HEK293T (cell line): Measurements from ENCODE around the gene ELL.
A peak's percentile ranks its signal among the peaks of the same experiment; 100 is the strongest.

Experiments
- CTCF ChIA-PET: fragments of 350-600 bp; formaldehyde crosslinking; extraction: SDS; loops from one replicate; lab custom pipeline; 2021; ENCODE audit warnings: antibody characterized with exemption, inconsistent platforms; lab: Yijun Ruan, JAX
- POLR2A ChIA-PET: fragments of 350-600 bp; formaldehyde crosslinking; extraction: SDS; loops from one replicate; lab custom pipeline; 2020; ENCODE audit warnings: antibody characterized with exemption, inconsistent platforms; lab: Yijun Ruan, JAX
- DNase-seq: peaks from one replicate; pipeline ENCODE4 v3.0.0; 2012; ENCODE audit warnings: mixed read lengths; ENCODE audit errors: extremely low spot score
- ARNT ChIP-seq: fragments of 450-650 bp; IDR thresholded peaks from 2 replicates; pipeline ENCODE4 v1.6.1; 2017; ENCODE audit warnings: mild to moderate bottlenecking
- BHLHE40 ChIP-seq: fragments of 450-650 bp; IDR thresholded peaks from 2 replicates; pipeline ENCODE4 v1.6.1; 2016; ENCODE audit warnings: mild to moderate bottlenecking, moderate library complexity, borderline replicate concordance
- CTBP1 ChIP-seq: fragments of 450-650 bp; IDR thresholded peaks from 2 replicates; pipeline ENCODE4 v1.6.1; 2016; ENCODE audit warnings: borderline replicate concordance
- ELF4 ChIP-seq: fragments of 450-650 bp; IDR thresholded peaks from 2 replicates; pipeline ENCODE4 v1.6.1; 2017; ENCODE audit warnings: antibody characterized with exemption
- FOXA1 ChIP-seq: fragments of 450-650 bp; IDR thresholded peaks from 2 replicates; pipeline ENCODE4 v1.6.1; 2016; ENCODE audit warnings: mild to moderate bottlenecking
- FOXK2 ChIP-seq: fragments of 450-650 bp; IDR thresholded peaks from 2 replicates; pipeline ENCODE4 v1.6.1; 2016; ENCODE audit warnings: mild to moderate bottlenecking
- FOXM1 ChIP-seq: fragments of 450-650 bp; IDR thresholded peaks from 2 replicates; pipeline ENCODE4 v1.6.1; 2017; ENCODE audit warnings: mild to moderate bottlenecking, borderline replicate concordance
- HDGF ChIP-seq: fragments of 450-650 bp; IDR thresholded peaks from 2 replicates; pipeline ENCODE4 v1.6.1; 2017; ENCODE audit warnings: antibody characterized with exemption, borderline replicate concordance
- L3MBTL2 ChIP-seq: fragments of 450-650 bp; conservative IDR thresholded peaks from 2 replicates; pipeline ENCODE4 v1.6.1; 2016; ENCODE audit warnings: mild to moderate bottlenecking
- LEF1 ChIP-seq: fragments of 450-650 bp; IDR thresholded peaks from 2 replicates; pipeline ENCODE4 v1.6.1; 2017; ENCODE audit warnings: mild to moderate bottlenecking, borderline replicate concordance
- NFRKB ChIP-seq: fragments of 450-650 bp; IDR thresholded peaks from 2 replicates; pipeline ENCODE4 v1.6.1; 2016; ENCODE audit warnings: mild to moderate bottlenecking, moderate library complexity
- SP1 ChIP-seq: fragments of 450-650 bp; IDR thresholded peaks from 2 replicates; pipeline ENCODE4 v1.6.1; 2017
- SUZ12 ChIP-seq: fragments of 450-650 bp; IDR thresholded peaks from 2 replicates; pipeline ENCODE4 v1.6.1; 2016; ENCODE audit warnings: mild to moderate bottlenecking
- TARDBP ChIP-seq: fragments of 450-650 bp; IDR thresholded peaks from 2 replicates; pipeline ENCODE4 v1.6.1; 2016
- ZNF384 ChIP-seq: fragments of 450-650 bp; IDR thresholded peaks from 2 replicates; pipeline ENCODE4 v1.6.1; 2016
- TF ChIP-seq, protein P1 (sequence below): fragments of 450-650 bp; IDR thresholded peaks from 2 replicates; pipeline ENCODE4 v1.6.1; 2016

The ELL gene

DNA sequence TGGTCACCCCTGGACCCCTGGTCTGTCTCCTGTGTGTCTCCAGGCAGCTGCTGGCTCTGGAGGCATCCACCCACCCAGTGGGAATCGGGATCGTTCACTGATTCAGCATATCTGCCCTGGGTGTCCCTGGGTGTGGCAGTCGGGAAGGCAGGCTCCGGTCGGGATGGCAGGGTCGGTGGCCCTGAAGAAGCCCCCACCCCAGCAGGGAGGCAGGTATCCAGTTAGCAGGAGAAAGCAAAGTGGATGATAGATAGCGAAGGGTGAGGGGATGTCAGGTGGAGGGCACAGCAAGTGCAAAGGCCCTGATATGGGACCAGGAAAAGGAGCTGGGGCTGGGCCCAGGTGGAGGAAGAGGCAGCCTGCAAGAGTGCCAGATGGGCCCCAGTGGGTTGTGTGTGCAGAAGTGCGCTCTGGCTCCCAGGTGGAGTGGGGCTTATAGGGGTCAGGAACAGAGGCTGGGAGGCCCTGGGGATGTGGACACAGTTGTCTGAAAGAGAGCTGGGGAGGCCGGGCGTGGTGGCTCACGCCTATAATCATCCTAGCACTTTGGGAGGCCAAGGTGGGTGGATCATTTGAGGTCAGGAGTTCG is 100.4 kb downstream of the ELL start:
- ChIA-PET CTCF (interaction anchor here (0.7 kb wide), 1 partner anchor 165 kb away, joined by 3 read pairs; no protein-coding TSS in a partner anchor), POLR2A (interaction anchor here (1.2 to 1.9 kb wide), 3 partner anchors 13 to 140 kb away, joined by 3 to 5 read pairs (median 4); partner anchors contain the start of gene JUND)
- no peak for DNase-seq
- no peak for TF ChIP-seq FOXM1
- TF ChIP-seq SP1, result no peak

DNA sequence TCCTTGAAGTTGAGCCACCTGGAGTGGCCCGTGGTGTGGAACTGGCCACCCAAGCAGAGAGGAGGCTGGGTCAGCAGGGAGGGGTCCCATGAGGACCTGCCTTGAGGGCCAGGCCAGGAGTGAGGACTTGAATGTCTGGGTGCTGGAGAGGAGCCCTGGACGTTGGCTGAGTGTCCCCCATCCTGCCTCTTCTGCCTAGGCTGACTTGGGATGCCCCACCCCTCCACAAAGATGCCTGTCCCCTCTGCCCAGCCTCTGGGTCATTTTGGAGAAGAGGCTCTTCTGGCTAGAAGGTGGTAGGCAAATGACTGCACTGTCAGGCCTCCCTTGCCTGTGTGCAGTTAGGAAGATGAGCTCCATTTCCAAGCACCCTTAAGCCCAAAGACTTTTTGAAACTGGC is 100.9 kb downstream of the ELL start:
- ChIA-PET POLR2A (interaction anchor here (1.2 to 1.9 kb wide), 3 partner anchors 13 to 139 kb away, joined by 3 to 5 read pairs (median 4); partner anchors contain the start of gene JUND), CTCF (interaction anchor here (0.7 kb wide), 1 partner anchor 166 kb away, joined by 3 read pairs; no protein-coding TSS in a partner anchor)
- no peak for DNase-seq
- TF ChIP-seq LEF1 (no peak), ELF4 (no peak), SP1 (no peak), FOXM1 (no peak), FOXA1 (no peak), BHLHE40 (no peak), ARNT (no peak), L3MBTL2 (no peak), TARDBP (no peak), FOXK2 (no peak), NFRKB (no peak), ZNF384 (no peak), HDGF (no peak)
- TF ChIP-seq, protein P1, sequence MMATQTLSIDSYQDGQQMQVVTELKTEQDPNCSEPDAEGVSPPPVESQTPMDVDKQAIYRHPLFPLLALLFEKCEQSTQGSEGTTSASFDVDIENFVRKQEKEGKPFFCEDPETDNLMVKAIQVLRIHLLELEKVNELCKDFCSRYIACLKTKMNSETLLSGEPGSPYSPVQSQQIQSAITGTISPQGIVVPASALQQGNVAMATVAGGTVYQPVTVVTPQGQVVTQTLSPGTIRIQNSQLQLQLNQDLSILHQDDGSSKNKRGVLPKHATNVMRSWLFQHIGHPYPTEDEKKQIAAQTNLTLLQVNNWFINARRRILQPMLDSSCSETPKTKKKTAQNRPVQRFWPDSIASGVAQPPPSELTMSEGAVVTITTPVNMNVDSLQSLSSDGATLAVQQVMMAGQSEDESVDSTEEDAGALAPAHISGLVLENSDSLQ, result no peak

DNA sequence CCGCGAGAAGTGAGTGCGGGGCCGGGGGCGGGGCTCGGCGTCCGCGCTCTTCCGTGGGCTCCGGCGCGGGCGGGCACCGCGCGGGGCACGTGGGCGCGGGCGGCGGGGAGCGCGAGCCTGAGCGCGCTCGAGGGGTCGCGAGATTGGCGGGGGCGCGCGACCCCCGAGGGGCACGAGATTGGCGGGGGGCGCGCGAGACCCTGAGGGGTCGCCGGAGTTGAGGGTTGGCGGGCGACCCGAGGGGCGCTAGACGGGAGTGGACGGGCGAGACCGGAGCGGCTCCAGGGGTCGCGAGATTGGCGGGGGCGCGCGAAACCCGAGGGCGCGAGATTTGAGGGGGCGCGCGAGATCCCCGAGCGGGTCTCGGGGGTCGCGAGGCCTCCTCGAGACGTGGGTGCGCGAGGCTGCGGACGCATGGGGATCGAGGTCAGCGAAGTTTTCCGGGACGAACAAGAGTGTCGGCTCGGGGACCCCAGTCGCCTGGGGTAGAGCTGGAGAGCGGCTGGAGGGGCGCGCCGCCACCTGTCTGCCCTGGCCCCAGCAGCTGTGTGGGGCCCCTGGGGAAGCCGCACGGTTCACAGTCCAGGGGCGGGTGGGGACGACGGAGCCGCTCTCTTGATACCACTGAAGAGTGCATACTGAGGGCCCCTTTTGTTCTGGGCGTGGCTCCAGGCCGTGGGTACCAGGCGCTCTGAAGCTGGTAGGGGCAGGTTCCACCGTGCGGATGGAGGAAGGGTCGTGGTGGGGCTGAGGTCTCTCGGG is 102.0 kb downstream of the ELL start:
- TF ChIP-seq ARNT (no peak), ELF4 (no peak), ZNF384 (no peak), FOXK2 (no peak), TARDBP (no peak), LEF1 (no peak), HDGF (no peak), FOXM1 (no peak), NFRKB (no peak), BHLHE40 (no peak), L3MBTL2 (no peak; the same call in none of the 2 replicates)
- CTCF ChIA-PET, result interaction anchor here (0.6 to 1.1 kb wide), 2 partner anchors 30 to 559 kb away, joined by 3 read pairs; no protein-coding TSS in a partner anchor

DNA sequence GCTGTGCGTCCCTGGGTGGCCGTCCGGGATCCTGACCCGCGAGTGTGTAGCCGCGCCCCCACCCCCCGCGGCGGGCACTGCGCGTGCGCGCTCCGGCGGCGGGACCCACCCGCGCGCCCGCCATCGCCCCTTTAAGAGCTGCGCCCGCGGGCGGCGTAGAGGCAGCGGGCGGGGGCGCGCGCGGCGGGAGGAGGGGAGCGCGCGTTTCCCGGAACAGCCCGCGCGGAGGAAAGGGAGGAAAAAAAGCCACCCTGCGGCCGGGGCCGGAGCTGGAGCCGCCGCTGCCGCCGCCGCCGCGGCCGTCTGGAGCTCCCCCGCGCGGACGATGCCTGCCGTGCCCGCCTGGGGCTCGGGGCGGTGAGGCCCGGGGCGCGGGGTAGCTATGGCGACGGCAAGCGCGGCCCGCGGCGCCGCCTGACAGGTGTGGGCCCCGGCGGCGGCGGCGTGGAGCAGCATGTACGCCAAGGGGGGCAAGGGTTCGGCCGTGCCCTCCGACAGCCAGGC is 102.6 kb downstream of the ELL start, which contains the start of gene SSBP4:
TSS of gene SSBP4 (plus strand) at position 204 of the 504 bp plus-strand sequence. CDS start at position 455, 251 bp downstream.
- ChIA-PET POLR2A (interaction anchor here (0.5 to 5.3 kb wide), 8 partner anchors 16 to 195 kb away, joined by 3 to 56 read pairs (median 5); partner anchors contain the start of genes JUND and LSM4), CTCF (interaction anchor here (0.6 to 1.1 kb wide), 3 partner anchors 30 to 559 kb away, joined by 3 read pairs; partner anchors contain the start of gene GDF15)
- DNase-seq, result peak; percentile 87
- TF ChIP-seq CTBP1 (no peak), NFRKB (no peak), FOXM1 (peak; percentile 95)

More for the DNA sequence above, 102.0 kb downstream of the ELL start:
- DNase-seq, result no peak
- POLR2A ChIA-PET, result interaction anchor here (0.5 to 5.3 kb wide), 9 partner anchors 9 to 196 kb away, joined by 3 to 56 read pairs (median 5); partner anchors contain the start of genes JUND and LSM4

DNA sequence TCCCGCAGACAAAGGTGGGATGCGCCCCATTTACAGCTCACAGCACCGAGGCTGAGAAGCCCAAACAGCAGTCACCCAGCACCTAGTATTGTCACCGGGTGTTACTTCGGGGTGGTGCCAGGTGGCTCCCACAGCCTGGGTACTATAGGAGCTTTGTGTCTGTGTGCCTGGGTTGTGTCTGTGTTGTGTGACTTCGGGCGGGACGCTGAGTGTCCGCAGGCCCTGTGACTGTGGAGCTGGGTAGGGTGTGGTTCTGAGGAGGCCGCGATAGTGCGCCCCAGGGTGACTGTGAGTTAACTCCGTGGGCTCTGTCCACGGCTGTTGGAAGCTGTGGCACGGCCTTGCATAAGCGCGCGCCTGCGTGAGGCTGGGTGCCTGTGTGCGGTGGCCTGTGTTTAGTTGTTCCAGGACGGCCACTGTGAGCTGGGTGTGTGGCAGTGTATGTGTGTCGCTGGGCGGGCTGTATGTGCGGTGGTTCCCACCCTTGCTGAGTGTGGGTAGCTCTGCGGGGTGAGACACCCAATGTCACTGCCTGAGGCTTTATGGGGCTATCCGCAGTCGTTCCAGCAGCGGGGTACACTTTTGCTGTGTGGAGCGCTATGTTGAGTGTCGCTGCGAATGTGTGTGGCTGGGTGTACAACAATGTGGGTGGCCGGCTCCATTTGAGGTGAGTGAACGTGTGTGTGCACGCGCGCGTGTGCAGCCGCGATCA is 103.2 kb downstream of the ELL start:
- ChIA-PET CTCF (interaction anchor here (0.5 to 1.1 kb wide), 4 partner anchors 29 to 355 kb away, joined by 3 read pairs; partner anchors contain the start of gene GDF15), POLR2A (interaction anchor here (0.8 to 5.3 kb wide), 8 partner anchors 16 to 194 kb away, joined by 3 to 56 read pairs (median 7); partner anchors contain the start of genes JUND and LSM4)
- no peak for TF ChIP-seq HDGF
- TF ChIP-seq SP1, result no peak
- peak; percentile 57; the same call in 1 of the 2 replicates for TF ChIP-seq L3MBTL2
- TF ChIP-seq FOXM1, result no peak
- no peak for TF ChIP-seq ZNF384
- no peak for TF ChIP-seq SUZ12
- TF ChIP-seq BHLHE40, result no peak
- DNase-seq, result no peak

- CTCF ChIA-PET, result interaction anchor here (0.9 to 1.1 kb wide), 2 partner anchors 79 to 89 kb away, joined by 3 to 4 read pairs; no protein-coding TSS in a partner anchor
- TF ChIP-seq, protein P1, result no peak
- no peak for TF ChIP-seq TARDBP
- no peak for TF ChIP-seq NFRKB
- TF ChIP-seq SUZ12, result no peak
- TF ChIP-seq CTBP1, result no peak
- TF ChIP-seq L3MBTL2, result no peak
- TF ChIP-seq FOXM1, result no peak
- no peak for TF ChIP-seq ZNF384
- TF ChIP-seq SP1, result no peak
- TF ChIP-seq FOXK2, result no peak
- POLR2A ChIA-PET, result interaction anchor here (0.7 to 5.3 kb wide), 9 partner anchors 16 to 501 kb away, joined by 3 to 56 read pairs (median 7); partner anchors contain the start of genes COPE, DDX49, JUND and LSM4
- no peak for DNase-seq
These were observed 103.8 kb downstream of the ELL start for GRCh38 chr19:18418029-18418482.
